Keratinocyte (primary cell): ENCODE data around the gene GPRC5A.
"Not testable (repeated sequence)": the region's sequence is repeated elsewhere in the genome, so short reads cannot be mapped to it uniquely, and the experiment has no call there.

Source experiments
- CTCF ChIP-seq, 3 experiments: IDR thresholded peaks in 1 of 3; conservative IDR thresholded peaks in 1 of 3; optimal IDR thresholded peaks in 1 of 3; 2 replicates in 2 of 3; 3 replicates in 1 of 3; pipeline versions ENCODE3 to v1.5.1; 2011; ENCODE audit warnings: low read length in 3 of 3, mild to moderate bottlenecking in 3 of 3, moderate library complexity in 2 of 3, control low read depth in 1 of 3, inconsistent platforms in 1 of 3; ENCODE audit not compliant: insufficient read depth in 2 of 3; ENCODE audit errors: extremely low read depth in 1 of 3
- EZH2 ChIP-seq: IDR thresholded peaks from one replicate; pipeline ENCODE4 v1.6.1; 2012; ENCODE audit warnings: inconsistent platforms, mild to moderate bottlenecking, low read length, moderate library complexity

DNA sequence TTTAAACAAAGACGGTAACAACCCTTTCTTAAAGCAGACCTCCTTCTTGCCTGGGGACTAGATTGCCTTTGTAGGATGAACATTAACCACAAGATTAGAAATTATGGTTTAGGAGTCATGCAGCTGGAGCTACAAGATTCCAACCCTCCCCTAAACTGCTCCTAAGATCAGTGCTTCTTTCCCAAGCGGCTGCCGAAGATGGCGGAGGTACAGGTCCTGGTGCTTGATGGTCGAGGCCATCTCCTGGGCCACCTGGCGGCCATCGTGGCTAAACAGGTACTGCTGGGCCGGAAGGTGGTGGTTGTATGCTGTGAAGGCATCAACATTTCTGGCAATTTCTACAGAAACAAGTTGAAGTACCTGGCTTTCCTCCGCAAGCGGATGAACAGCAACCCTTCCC lies 16.1 kb upstream of the GPRC5A start:
- TF ChIP-seq CTCF (optimal IDR thresholded peaks at IDR 0.05 in 1 of 3, IDR thresholded peaks at IDR 0.05 in 1 of 3, conservative IDR thresholded peaks at IDR 0.05 in 1 of 3; ENCODE audit: extremely low read depth in 1 of 3, insufficient read depth in 2 of 3, low read length in 3 of 3); EZH2: not testable (repeated sequence)
